ENCODE data around the gene MRPL46.

GRCh38 chr15:88472225-88472624 lies 5.0 kb upstream of the MRPL46 start:
- TF ChIP-seq EZH2phosphoT487 (IDR thresholded peaks at IDR 0.05) (no peak), CTCF (IDR thresholded peaks at IDR 0.05) (no peak), EZH2 (IDR thresholded peaks at IDR 0.05) (no peak)
